GM19099 (cell line): ENCODE results near the gene ZNF544.

ENCODE experiments used
- POLR2A ChIP-seq: IDR thresholded peaks from 3 replicates; pipeline ENCODE4 v1.6.1; 2011; ENCODE audit warnings: low read depth; ENCODE audit not compliant: insufficient read length; ENCODE audit errors: extremely low read depth

The ZNF544 gene

GRCh38 chr19:58277748-58278540, 49.2 kb downstream of the ZNF544 start:
- no peak for TF ChIP-seq POLR2A

- TF ChIP-seq POLR2A, result peak; percentile 84
Measured at GRCh38 chr19:58278541-58279041, 49.9 kb downstream of the ZNF544 start, which contains the start of gene ZNF8. Gene ZNF8 (plus strand): TSS chr19:58278955. CDS start chr19:58279082, 127 bp downstream.

- no peak for TF ChIP-seq POLR2A
Measured at GRCh38 chr19:58279042-58279924, 50.6 kb downstream of the ZNF544 start.

GRCh38 chr19:58279925-58280316, 51.2 kb downstream of the ZNF544 start:
- no peak for TF ChIP-seq POLR2A

- no peak for TF ChIP-seq POLR2A
Measured at GRCh38 chr19:58284199-58284598, 55.5 kb downstream of the ZNF544 start.

GRCh38 chr19:58291943-58292342, 63.2 kb downstream of the ZNF544 start:
- TF ChIP-seq POLR2A, result no peak

GRCh38 chr19:58294743-58295374, 66.1 kb downstream of the ZNF544 start:
- TF ChIP-seq POLR2A, result no peak

- no peak for TF ChIP-seq POLR2A
Measured at GRCh38 chr19:58296104-58296503, 67.4 kb downstream of the ZNF544 start.

- TF ChIP-seq POLR2A, result no peak
Measured at GRCh38 chr19:58300620-58301019, 71.9 kb downstream of the ZNF544 start.

- TF ChIP-seq POLR2A, result no peak
Measured at GRCh38 chr19:58304255-58304654, 75.5 kb downstream of the ZNF544 start.

GRCh38 chr19:58304748-58305064, 76.0 kb downstream of the ZNF544 start:
- TF ChIP-seq POLR2A, result no peak

- TF ChIP-seq POLR2A, result peak; percentile 98
Measured at GRCh38 chr19:58305065-58305931, 76.6 kb downstream of the ZNF544 start, which contains the start of gene ERVK3-1. Gene ERVK3-1 (plus strand): TSS chr19:58305377. CDS start chr19:58312169, 6,792 bp downstream.

GRCh38 chr19:58305932-58306323, 77.2 kb downstream of the ZNF544 start:
- no peak for TF ChIP-seq POLR2A

- no peak for TF ChIP-seq POLR2A
Measured at GRCh38 chr19:58307736-58308135, 79.0 kb downstream of the ZNF544 start.
